K562 (cell line): ENCODE data around the gene CARD11. TPM values are rescaled to one million over a fixed set of nuclear protein-coding genes. Genes with fewer than 3 reads are reported as not detected.
A peak's percentile ranks its signal among the peaks of the same experiment; 100 is the strongest.

Experiments used
- BDP1 ChIP-seq: IDR thresholded peaks from 3 replicates; pipeline ENCODE4 v1.6.1; 2011; ENCODE audit not compliant: insufficient read length, insufficient read depth
- CSDE1 ChIP-seq, 2 experiments: fragments of 450-650 bp; IDR thresholded peaks; 2 replicates each; pipeline ENCODE4 v1.6.1; 2016; ENCODE audit warnings: mild to moderate bottlenecking in 1 of 2
- E2F5 ChIP-seq: sonication (generic); formaldehyde crosslinking; IDR thresholded peaks from 2 replicates; pipeline ENCODE4 v1.8.0; 2022; ENCODE audit warnings: mild to moderate bottlenecking, missing genetic modification reagents
- ELK1 ChIP-seq: sonication (generic); formaldehyde crosslinking; IDR thresholded peaks from 2 replicates; pipeline ENCODE4 v1.8.1; 2022; ENCODE audit warnings: missing genetic modification reagents
- EP400 ChIP-seq: fragments of 450-650 bp; IDR thresholded peaks from 2 replicates; pipeline ENCODE4 v1.6.1; 2017; ENCODE audit warnings: antibody characterized with exemption, mild to moderate bottlenecking, moderate library complexity
- FOXO4 ChIP-seq: fragments of 450-650 bp; formaldehyde crosslinking; IDR thresholded peaks from 2 replicates; pipeline ENCODE4 v1.4.0; 2020; ENCODE audit warnings: mild to moderate bottlenecking, moderate library complexity
- FOXP4 ChIP-seq: sonication (generic); formaldehyde crosslinking; IDR thresholded peaks from 2 replicates; pipeline ENCODE4 v1.8.0; 2022; ENCODE audit warnings: mild to moderate bottlenecking, missing genetic modification reagents, borderline replicate concordance
- HOXB6 ChIP-seq: fragments of 250-450 bp; sonication (Bioruptor Pico); IDR thresholded peaks from 2 replicates; pipeline ENCODE4 v1.5.1; 2022; ENCODE audit warnings: mild to moderate bottlenecking, borderline replicate concordance
- IRF9 ChIP-seq: fragments of 450-650 bp; IDR thresholded peaks from 2 replicates; pipeline ENCODE4 v1.6.1; 2016; ENCODE audit warnings: missing biosample characterization, missing genetic modification characterization
- NR3C1 ChIP-seq: sonication (generic); formaldehyde crosslinking; IDR thresholded peaks from 2 replicates; pipeline ENCODE4 v1.8.1; 2022; ENCODE audit warnings: missing genetic modification reagents
- PATZ1 ChIP-seq: fragments of 250-450 bp; sonication (Bioruptor Pico); IDR thresholded peaks from 2 replicates; pipeline ENCODE4 v1.5.0; 2020; ENCODE audit warnings: mild to moderate bottlenecking, borderline replicate concordance
- SRSF7 ChIP-seq: fragments of 200-400 bp; formaldehyde crosslinking; optimal IDR thresholded peaks from 2 replicates; pipeline ENCODE3; 2017; ENCODE audit warnings: mild to moderate bottlenecking, low read depth, low read length
- STAG1 ChIP-seq: sonication (generic); formaldehyde crosslinking; IDR thresholded peaks from 2 replicates; pipeline ENCODE4 v1.5.0; 2020; ENCODE audit warnings: missing genetic modification reagents, borderline replicate concordance
- TFAM ChIP-seq: fragments of 250-450 bp; sonication (Bioruptor Pico); conservative IDR thresholded peaks from 2 replicates; pipeline ENCODE4 v1.5.0; 2021; ENCODE audit warnings: mild to moderate bottlenecking, moderate library complexity
- ZBTB43 ChIP-seq: sonication (generic); formaldehyde crosslinking; IDR thresholded peaks from 2 replicates; pipeline ENCODE4 v1.8.0; 2023; ENCODE audit warnings: mild to moderate bottlenecking, missing genetic modification reagents
- ZBTB7A ChIP-seq: IDR thresholded peaks from 2 replicates; pipeline ENCODE4 v1.6.1; 2011; ENCODE audit warnings: low read depth, mild to moderate bottlenecking, low read length, moderate library complexity, borderline replicate concordance; ENCODE audit not compliant: control insufficient read depth
- ZSCAN32 ChIP-seq: fragments of 450-650 bp; formaldehyde crosslinking; IDR thresholded peaks from 2 replicates; pipeline ENCODE4 v1.4.0; 2020; ENCODE audit warnings: mild to moderate bottlenecking, moderate library complexity
- polyA plus RNA-seq, 8 experiments: library from polyadenylated mRNA; depleted of rRNA in 4 of 8; stranded (reverse) in 5 of 8; unstranded in 3 of 8; fragments of >200 nt; fragmentation: Nextera tagmentation in 2 of 8; fragmentation: Illumina TruSeq in 1 of 8; extraction: Ambion mirVana in 2 of 8; extraction: Trizol in 1 of 8; gene quantifications; 2 replicates each; pipeline versions ENCODE4 v1.2.1 to v1.2.3, GENCODE V29; 2011 to 2014; ENCODE audit warnings: inconsistent platforms in 1 of 8, missing spikeins in 1 of 8
- total RNA-seq, 7 experiments: library from RNA; depleted of rRNA in 6 of 7; stranded (reverse); fragments of >200 nt in 6 of 7; fragmentation: Illumina TruSeq in 2 of 7; extraction: Trizol in 2 of 7; gene quantifications; 2 replicates each; pipeline versions ENCODE4 v1.2.1 to v1.2.3, GENCODE V29; 2011 to 2021; ENCODE audit warnings: low replicate concordance in 1 of 7

CARD11 gene
- total and polyA plus RNA-seq, 9 of the 15 experiments (the other 6 are each of a cell fraction or from before 2014, with no cell fraction given), result 0.07 to 12.8 (median 5.7) TPM

GRCh38 chr7:3042861-3043489 is 692 bp downstream of the CARD11 start (continued):
- TF ChIP-seq ZBTB43 (CRISPR knock-in tag) (no peak), ELK1 (no peak), NR3C1 (no peak), ZBTB7A (peak; percentile 74; the same call in 1 of the 2 replicates), PATZ1 (CRISPR knock-in tag) (no peak), FOXO4 (CRISPR knock-in tag) (no peak), BDP1 (no peak), FOXP4 (CRISPR knock-in tag) (no peak), EP400 (0 out of 2 replicates have a peak, but pooled peaks have one; percentile 28), STAG1 (CRISPR knock-in tag) (no peak), ZSCAN32 (CRISPR knock-in tag) (no peak), TFAM (CRISPR knock-in tag) (no peak), SRSF7 (no peak), CSDE1 (IDR thresholded peaks at IDR 0.05) (no peak), E2F5 (no peak), HOXB6 (no peak), IRF9 (tag) (no peak)
